Smooth muscle cell of the brain vasculature (primary cell): Measurements from ENCODE around the gene GRAMD2B.
"Not testable (repeated sequence)": the region's sequence is repeated elsewhere in the genome, so short reads cannot be mapped to it uniquely, and the experiment has no call there.

Experiments used
- DNase-seq: peaks from one replicate; pipeline ENCODE4 v3.0.0-alpha.2; 2012; ENCODE audit warnings: low read depth, low spot score

GRAMD2B gene, protein sequence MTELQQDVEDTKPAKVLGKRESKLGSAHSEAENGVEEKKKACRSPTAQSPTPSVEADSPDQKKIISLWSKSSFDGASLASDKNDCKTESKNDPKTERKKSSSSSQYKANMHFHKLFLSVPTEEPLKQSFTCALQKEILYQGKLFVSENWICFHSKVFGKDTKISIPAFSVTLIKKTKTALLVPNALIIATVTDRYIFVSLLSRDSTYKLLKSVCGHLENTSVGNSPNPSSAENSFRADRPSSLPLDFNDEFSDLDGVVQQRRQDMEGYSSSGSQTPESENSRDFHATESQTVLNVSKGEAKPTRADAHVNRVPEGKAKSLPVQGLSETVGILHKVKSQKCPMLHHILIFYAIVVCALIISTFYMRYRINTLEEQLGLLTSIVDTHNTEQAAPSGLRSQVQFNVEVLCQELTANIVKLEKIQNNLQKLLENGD

DNA sequence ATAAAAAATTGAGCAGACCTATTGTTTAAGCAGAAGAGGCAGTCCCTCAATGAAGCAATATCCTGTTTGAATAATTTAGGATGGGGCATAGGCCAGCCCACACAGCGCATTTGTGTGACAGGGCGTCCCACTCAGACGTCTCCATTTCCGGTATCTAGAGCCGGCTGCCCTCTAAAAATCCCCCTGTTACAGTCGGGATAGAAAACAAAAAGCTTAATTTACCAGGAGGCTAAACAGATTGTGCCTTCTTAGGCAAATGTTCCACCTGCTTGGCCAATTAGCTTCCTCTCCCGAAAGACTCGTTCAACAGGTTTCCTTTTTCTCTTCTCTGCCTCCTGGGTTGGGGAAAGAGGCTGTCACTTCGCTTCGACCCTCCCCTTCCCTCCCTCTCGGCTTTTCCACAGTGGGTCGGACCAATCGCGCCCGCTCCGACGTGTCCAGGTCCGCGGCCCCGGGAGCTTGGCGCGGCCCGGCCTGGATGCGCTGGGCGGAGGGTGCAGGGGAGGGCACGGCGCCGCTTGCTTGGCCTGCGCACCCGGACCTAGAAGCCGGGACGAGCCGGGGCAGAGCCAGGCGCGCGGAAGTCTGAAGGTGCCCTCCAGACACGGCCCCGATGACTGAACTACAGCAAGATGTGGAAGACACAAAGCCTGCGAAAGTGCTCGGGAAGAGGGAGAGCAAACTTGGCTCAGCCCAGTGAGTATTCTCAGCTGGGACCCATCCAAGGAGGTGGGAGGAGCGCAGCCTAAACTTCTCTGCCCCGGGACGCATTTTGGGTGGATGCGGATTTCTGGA, at the start of gene GRAMD2B:
Gene GRAMD2B, plus strand, starts transcription at position 416 of the 795 bp plus-strand sequence. Its CDS starts 198 bp downstream, at position 614.
- peak; percentile 75 for DNase-seq

DNA sequence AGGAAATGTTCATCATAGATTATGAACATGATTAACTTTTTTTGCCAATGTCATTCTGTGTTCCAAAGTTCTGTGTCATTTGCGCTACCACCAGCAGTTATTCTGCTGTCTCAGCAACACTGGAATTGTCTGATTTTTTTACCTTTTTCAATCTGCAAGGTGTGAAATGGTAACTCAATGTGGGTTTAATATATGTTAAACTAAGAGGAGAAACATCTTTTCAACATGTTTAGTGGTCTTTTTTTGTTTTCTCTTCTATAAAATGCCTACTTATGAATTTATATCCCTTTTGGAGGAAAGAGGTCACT, 49.1 kb upstream of the GRAMD2B start:
- no peak for DNase-seq

DNA sequence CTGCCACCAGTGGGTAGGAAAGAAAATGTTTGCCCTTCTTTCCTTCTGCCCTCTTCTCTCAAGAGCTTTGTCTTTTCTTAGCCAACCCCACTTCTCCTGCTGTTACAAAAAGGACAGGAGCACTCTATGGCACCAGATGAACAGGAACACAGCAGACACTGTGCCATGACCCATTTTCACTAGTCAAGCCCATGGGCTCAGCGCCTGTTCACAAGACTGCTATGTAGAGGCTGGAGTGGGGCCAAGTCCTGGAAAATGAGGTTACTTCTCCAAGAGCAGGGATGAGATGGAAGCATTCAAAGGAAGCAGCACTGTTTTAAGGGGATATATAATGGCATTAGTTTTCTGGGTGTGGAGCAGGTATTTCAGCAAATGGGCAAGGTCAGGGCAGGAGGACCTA, 46.8 kb upstream of the GRAMD2B start:
- DNase-seq = no peak

DNA sequence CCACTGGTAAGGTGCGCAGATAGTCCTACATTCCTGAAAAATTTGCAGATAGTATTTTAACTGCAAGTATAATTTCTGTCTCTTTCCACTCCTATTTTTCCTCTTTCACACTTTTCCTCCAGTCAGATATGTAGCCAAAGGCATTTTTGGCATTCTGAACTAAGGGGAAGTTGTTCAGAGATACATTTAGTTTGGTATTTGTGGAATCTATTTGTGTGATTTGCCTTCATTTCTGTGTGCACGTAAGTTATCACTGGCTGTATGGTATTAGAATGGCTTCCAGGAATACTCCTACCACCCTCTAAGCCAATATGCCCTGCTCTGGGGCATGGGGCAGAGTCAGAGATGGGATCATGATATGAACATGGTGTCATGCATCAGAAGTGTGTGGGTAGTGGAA, 45.8 kb upstream of the GRAMD2B start:
- no peak for DNase-seq

DNA sequence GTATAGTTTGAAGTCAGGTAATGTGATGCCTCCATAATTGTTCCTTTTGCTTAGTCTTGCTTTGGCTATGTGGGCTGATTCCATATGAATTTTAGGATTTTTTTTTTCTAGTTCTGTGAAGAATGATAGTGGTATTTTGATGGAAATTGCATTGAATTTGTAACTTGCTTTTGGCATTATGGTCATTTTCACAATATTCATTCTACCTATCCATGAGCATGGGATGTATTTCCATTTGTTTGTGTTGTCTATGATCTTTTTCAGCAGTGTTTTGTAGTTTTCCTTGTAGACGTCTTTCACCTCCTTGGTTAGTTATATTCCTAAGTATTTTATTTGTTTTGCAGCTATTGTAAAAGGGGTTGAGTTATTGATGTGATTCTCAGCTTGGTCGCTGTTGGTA, 42.9 kb upstream of the GRAMD2B start:
- not testable (repeated sequence) for DNase-seq

DNA sequence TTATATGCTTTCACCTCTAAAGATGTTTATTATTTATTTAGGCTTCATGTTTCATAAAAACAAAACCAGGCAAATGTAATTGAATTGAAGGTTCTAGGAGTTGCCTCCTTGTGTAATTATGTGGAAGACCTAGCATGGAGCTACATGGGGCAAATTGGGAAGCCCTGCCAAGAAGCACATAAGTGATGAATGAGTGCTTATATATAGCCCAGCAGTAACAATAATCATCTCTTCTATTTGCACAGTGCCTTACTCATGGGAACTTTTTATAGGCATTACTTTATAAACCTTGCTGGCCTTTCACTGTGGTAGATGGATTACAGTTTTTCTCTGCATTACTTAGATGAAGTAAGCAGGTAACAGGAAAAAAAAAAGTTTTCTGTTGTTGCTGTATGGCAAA, 40.0 kb upstream of the GRAMD2B start:
- DNase-seq = no peak

DNA sequence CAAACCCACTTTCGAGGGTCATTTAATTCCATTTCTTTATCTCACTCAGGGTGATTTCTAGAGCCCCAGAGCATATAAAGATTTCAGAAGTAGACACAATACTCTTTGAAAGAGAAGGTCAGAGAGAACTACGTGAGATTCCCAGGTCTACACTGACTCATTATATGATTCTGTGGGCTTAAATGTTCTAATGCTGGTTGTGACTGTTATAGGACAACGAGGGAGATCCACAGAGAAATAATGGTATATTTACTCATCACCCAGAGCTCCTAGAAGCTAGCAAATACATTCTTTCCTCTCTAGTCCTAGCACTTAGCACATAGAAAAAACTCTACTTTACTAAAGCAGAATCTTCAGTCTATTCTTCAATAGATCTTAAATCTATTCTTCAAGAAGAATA, 39.4 kb upstream of the GRAMD2B start:
- DNase-seq = no peak

DNA sequence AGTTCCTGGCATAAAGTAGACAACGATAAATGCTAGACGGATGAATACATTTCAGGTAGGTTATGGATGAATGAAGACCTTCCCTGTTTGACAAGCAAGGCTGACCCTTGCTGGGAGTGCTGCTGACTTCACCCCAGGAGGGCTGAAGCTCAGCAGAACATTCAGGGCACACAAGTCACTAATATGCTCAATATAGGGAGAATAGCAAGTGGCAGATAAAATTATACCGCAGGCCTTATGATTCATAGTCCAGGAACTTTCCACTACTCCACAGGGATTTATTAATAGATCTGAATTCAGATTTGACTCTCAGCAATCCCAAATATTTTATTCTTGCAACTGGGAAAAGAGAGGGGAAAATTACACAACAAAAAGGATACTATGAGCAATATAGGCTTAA, 38.2 kb upstream of the GRAMD2B start:
- peak; percentile 28 for DNase-seq

DNA sequence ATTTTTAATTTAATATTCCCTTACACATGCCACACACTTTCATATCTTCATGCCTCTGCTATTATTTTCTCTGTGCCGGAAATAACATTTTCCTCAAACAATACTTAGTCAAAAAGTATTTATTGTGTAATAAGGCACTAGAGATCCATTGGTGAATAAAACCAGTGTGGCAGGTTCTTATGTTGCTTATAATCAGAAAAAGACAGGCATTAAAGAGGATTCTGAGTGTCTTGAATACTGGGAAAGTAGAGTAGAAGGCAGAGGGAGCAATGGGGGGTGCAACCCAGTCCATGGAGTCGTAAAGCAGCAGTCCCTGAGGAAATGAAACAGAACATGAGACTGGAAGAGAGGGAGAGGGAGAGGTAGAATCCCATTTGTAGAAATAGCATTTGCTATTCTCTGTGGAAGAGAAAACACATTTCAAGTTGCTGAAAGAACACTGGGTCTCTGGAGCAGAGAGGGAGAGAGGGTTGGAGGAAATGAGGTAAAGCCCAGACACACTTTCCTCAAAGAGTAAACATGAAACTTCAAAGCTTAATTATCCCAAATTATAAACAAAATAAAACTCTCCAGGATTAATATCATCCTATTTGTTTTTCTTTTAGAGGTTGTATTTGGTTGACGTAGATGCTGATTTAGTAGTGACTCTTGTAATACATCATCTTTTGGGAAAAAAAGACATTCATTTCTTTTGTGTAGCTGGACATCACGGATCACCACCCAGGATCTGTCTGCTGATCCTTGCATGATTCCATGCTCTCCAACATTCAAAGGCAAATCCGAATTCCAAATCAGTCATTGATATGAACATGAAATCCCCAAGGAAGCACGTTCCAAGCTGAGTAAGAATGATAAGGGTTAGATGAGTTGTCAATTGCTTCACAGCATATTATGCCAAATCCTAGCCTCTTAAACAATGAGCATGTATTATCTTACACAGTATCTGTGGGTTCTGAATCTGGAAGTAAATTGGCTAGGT, 37.4 kb upstream of the GRAMD2B start:
- DNase-seq = no peak

DNA sequence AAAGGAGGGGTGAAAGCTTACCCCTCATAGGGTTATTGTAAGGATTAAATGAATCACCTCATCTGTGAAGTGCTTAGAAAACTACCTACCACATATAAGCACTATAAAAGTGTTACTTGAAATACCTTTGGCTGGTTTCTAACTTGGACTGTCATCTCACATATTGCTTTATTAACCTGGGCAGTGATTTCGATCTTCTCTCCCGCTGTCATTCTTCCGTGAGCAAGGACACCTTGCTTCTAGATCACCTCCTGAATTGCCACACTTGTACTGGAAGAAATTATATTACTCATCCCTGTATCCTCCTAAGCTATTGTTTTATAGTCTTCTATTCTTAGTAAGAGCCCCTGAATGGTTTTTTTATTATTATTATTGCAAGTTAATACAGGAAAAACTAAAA, 34.0 kb upstream of the GRAMD2B start:
- no peak for DNase-seq

DNA sequence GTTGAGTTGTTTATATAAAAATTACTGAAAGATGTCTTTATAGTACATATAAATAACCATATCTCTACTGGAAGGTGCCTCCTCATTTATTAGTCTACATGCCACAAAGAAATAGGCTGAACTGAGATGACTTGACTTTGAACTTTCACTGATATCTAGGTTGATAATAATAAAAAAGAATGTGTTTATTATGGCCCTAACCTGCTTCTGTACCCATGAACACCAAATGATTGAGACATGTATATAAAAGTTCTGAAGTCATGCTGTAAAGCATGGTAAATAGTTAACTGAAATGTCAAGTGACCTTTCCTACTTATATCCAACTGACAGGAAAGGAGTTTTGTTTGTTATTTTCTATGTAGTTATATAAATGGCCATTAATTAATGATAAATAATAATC, 33.2 kb upstream of the GRAMD2B start:
- DNase-seq = no peak

DNA sequence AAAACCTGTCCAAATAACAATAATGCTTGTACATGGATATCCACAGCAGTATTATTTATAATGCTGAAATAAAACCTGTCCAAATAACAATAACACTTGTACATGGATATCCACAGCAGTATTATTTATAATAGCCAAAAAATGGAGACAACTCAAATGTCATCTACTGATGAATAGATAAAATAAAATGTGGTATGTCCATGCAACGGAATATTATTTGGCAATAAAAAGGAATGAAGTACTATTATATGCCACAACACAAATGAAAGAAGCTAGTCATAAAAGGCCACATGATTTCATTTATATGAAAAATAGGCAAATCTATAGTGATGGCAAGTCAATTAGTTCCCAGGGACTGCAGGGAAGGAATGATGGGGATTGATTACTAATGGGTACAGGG, 31.8 kb upstream of the GRAMD2B start:
- no peak for DNase-seq

DNA sequence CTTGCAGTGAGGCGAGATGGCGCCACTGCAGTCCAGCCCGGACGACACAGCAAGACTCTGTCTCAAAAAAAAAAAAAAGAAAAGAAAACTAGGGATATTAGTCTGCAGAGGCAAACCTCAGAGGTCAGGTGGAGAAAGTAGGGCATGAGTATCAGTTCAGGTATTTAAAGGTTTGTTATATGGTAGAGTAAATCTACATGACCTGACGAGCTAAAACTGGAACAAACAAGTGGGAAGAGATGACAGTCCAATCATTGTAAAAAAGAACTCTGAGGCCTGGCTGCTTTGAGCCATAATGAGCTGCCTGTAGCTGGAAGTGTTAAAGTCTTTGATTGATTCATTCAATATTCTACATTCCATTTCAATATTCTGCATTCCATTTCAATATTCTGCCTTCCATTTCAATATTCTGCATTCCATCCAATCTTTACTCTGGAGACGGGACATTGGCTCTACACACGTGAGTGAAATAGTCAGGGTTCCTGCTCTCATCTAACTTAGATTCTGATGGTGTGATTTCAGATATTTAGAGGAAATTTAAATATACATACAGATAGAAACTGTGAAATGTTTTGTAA, 28.9 kb upstream of the GRAMD2B start:
- DNase-seq = no peak

DNA sequence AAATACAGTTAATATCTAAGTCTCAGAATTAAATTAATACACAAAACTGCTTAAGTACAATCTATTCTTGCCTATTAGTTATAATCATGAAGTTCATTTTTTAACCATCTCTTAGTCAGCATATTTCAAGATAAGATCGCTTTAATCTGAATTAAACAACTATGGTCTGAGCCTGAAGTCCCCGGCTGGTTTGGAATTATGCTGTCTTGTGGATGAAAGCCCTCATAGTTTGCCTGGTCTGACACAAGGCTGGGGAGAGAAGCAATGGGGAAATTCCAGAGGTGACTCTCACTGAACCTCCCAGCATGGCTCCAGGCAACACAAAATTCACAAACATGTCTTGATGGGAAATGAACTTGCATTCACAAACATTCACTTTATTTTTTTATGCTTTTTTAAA, 28.0 kb upstream of the GRAMD2B start:
- DNase-seq = peak; percentile 75

DNA sequence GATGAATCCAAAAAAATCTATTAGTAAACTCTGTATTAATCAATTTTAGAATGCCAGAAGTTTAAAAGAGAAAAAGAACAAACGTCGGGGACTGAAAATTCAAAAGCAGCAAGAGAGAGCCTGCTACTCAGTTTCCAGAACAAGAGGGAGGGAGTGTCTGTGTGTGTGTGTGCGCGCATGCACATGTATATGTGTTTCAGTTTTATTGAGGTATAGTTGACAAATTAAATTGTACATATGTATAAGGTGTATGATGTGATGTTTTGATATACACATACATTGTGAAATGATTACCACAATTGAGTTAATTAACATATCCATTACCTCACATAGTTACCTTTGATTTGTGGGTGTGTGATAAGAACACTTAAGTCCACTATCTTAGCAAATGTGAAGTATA, 27.6 kb upstream of the GRAMD2B start:
- no peak for DNase-seq

DNA sequence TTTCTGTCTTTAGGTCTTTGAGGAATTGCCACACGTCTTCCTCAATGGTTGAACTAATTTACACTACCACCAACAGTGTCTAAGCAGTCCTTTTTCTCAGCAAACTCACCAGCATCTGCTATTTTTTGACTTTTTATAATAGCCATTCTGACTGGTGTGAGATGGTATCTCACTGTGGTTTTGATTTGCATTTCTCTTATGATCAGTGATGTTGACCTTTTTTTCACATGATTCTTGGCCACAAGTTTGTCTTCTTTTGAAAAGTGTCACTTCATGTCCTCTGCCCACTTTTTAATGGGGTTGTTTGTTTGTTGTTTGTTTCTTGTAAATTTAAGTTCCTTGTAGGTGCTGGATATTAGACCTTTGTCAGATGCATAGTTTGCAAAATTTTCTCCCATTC, 26.5 kb upstream of the GRAMD2B start:
- not testable (repeated sequence) for DNase-seq

DNA sequence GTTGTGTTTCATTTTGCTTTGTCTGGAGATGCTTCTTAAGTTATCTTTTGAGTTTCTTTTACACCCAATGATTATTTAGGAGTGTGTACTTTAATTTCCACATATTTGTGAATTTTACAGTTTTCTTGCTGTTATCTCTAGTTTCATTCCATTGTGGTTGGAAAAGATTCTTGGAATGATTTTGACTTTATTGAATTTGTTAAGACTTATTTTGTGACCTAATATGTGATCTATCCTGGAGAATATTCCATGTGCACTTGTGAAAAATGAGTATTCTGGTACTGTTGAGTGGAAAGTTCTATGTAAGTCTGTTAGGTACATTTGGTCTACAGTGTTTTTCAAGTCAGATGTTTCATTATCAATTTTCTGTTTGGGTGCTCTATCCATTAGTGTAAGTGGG, 24.4 kb upstream of the GRAMD2B start:
- DNase-seq = no peak

DNA sequence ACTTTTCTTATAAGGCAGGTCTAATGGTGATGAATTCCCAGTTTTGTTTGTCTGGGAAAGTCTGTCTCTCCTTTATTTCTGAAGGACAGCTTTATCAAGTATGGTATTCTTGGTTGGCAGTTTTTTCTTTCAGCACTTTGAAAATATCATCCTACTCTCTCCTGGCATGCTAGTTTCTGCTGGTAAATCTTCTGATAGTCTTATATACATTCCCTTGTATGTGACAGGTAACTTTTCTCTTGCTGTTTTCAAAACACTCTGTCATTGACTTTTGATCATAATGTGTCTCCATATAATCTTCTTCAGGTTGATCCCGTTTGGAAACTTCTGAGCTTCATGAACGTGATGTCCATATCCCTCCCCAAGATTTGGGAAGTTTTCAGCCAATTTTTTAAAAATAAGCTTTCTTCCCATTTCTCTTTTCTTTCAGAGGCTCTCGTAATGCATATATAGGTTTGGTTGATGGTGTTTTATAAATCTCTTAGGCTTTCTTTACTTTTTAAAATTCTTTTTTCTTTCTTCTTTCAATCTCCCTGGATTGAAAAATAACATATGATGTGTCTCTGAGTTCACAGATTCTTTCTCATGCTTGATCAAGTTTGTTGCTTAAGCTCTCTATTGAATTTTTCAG, 22.5 kb upstream of the GRAMD2B start:
- DNase-seq = no peak

DNA sequence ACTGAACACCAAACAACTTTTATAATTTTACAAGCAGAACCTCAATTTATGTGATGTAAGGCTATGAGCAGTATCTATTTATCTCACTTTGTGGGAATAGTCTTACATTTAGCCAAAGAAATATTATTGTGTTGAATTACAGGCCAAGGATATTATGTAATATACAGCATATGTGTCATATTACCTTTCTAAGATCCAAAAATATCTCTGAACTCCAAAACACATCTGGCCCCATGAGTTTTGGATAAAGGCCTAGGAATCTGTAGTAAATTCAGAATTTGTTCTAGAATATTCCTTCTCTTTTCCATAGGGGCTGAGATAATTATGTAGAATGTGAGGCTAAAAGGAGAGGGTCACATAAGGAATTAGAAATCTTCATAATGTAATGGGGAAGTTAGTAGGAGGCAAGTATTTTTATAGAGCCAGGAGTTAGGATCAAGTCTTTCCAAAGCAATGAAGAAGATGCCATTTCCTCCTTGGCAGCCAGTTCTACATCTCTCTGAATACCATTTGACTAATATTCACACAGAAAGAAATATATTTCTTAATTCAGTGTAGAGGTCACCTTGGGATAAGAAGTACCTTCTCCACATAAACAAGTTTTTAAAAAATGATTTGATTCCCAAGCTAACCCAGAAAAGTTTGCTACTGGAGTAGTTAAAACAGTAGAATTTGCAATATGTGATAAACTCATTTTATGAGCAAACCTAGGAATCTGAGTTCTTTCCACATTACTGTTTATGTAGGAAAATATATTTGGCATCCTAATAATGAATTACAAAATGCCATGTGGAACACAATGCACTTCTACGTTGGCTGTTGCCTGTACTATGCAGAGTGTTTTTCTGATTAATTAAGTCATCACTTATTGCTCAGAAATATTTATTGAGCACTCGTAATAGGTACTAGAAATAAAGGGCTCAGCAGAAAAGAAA, 20.3 kb upstream of the GRAMD2B start:
- DNase-seq = no peak

DNA sequence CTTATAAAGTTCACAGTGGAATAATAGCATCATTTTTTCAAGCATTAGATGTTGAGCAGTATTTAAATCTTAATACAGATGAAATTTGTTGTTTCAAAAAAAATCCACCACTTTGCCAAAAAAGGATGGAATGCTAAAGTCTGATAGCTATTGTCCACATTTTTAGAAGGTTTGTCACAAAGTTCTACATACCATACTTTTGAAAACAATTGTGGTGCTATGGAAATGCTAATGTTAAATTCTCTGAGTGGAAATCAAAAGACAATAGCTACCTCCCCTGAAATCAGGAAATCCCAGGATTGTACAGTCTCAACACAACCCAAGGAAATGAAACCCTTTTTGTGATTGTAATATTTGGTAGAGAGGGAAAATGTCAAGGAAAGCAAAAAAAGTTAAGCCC, 19.3 kb upstream of the GRAMD2B start:
- no peak for DNase-seq
